Measurements from ENCODE around the gene MYO3B.

DNA sequence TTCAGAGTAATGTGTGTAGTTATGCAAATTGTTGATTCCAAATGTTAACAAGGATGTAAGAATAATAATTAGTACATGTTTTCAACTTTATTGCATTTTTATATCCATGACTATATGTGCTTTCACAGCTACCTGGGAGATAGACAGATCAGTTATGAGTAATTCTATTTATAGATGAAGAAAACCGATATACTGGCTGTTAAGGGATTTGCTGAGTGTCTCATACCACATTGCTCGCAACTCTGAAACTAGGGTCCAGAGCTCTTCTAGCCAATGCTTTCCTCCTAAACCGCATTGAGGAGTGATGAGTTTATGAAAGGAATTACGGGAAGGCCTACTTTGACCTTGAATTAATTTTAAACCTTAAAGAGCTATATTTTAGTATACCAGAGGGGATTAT is 202.3 kb downstream of the MYO3B start:
- no peak for TF ChIP-seq GTF2F1 (IDR thresholded peaks at IDR 0.05; ENCODE audit: borderline replicate concordance, low read depth, low read length)
- TF ChIP-seq, protein P1, sequence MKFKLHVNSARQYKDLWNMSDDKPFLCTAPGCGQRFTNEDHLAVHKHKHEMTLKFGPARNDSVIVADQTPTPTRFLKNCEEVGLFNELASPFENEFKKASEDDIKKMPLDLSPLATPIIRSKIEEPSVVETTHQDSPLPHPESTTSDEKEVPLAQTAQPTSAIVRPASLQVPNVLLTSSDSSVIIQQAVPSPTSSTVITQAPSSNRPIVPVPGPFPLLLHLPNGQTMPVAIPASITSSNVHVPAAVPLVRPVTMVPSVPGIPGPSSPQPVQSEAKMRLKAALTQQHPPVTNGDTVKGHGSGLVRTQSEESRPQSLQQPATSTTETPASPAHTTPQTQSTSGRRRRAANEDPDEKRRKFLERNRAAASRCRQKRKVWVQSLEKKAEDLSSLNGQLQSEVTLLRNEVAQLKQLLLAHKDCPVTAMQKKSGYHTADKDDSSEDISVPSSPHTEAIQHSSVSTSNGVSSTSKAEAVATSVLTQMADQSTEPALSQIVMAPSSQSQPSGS (IDR thresholded peaks at IDR 0.05; ENCODE audit: low read length) = no peak
- no peak for TF ChIP-seq BCL11A (IDR thresholded peaks at IDR 0.05; ENCODE audit: low read depth in 2 of 2, low read length in 2 of 2)
- no peak for TF ChIP-seq POLR2A (IDR thresholded peaks at IDR 0.05; ENCODE audit: control extremely low read depth in 1 of 2, low read depth in 2 of 2, low read length in 2 of 2)
- TF ChIP-seq BRCA1 (IDR thresholded peaks at IDR 0.05; ENCODE audit: low read depth, low read length) = no peak
- TF ChIP-seq, protein P2, sequence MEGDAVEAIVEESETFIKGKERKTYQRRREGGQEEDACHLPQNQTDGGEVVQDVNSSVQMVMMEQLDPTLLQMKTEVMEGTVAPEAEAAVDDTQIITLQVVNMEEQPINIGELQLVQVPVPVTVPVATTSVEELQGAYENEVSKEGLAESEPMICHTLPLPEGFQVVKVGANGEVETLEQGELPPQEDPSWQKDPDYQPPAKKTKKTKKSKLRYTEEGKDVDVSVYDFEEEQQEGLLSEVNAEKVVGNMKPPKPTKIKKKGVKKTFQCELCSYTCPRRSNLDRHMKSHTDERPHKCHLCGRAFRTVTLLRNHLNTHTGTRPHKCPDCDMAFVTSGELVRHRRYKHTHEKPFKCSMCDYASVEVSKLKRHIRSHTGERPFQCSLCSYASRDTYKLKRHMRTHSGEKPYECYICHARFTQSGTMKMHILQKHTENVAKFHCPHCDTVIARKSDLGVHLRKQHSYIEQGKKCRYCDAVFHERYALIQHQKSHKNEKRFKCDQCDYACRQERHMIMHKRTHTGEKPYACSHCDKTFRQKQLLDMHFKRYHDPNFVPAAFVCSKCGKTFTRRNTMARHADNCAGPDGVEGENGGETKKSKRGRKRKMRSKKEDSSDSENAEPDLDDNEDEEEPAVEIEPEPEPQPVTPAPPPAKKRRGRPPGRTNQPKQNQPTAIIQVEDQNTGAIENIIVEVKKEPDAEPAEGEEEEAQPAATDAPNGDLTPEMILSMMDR (IDR thresholded peaks at IDR 0.05; ENCODE audit: control extremely low read depth in 1 of 3, insufficient read depth in 1 of 3, low read depth in 1 of 3, low read length in 3 of 3) = no peak
- no peak for TF ChIP-seq SRF (IDR thresholded peaks at IDR 0.05; ENCODE audit: low read depth, low read length)
- TF ChIP-seq SP2 (IDR thresholded peaks at IDR 0.05; ENCODE audit: low read length) = no peak
- no peak for TF ChIP-seq CBX5 (IDR thresholded peaks at IDR 0.05; ENCODE audit: low read depth, low read length)
- no peak for TF ChIP-seq RAD21 (IDR thresholded peaks at IDR 0.05 in 1 of 2, conservative IDR thresholded peaks at IDR 0.05 in 1 of 2; ENCODE audit: low read depth in 2 of 2, low read length in 2 of 2)
- TF ChIP-seq EP300 (IDR thresholded peaks at IDR 0.05; ENCODE audit: borderline replicate concordance in 1 of 2, low read depth in 2 of 2, low read length in 2 of 2) = no peak
- no peak for TF ChIP-seq MAFK (IDR thresholded peaks at IDR 0.05; ENCODE audit: low read depth, low read length)
